H7 (cell line): ENCODE results near the gene MAP3K7. TPM values are rescaled to one million over a fixed set of nuclear protein-coding genes. Genes with fewer than 3 reads are reported as not detected.

Experiments used
- DNase-seq: peaks from one replicate; pipeline ENCODE4 v3.0.0; 2012
- H3K27me3 ChIP-seq: 2 replicates; pipeline ENCODE4 v1.6.0; 2011; ENCODE audit warnings: mild to moderate bottlenecking, low read length; ENCODE audit not compliant: control insufficient read depth, insufficient read depth
- H3K36me3 ChIP-seq: replicated peaks from 2 replicates; pipeline ENCODE4 v1.5.1; 2011; ENCODE audit warnings: low read length; ENCODE audit not compliant: control insufficient read depth, insufficient read depth
- H3K4me3 ChIP-seq: 2 replicates; pipeline ENCODE4 v1.5.1; 2011; ENCODE audit warnings: low read depth, mild to moderate bottlenecking, control low read depth, low read length, moderate library complexity; ENCODE audit not compliant: insufficient read depth
- total RNA-seq: library from RNA; depleted of rRNA; stranded (reverse); fragments of >200 nt; shearing (Covaris generic); gene quantifications from 2 replicates; pipeline ENCODE4 v1.2.3, GENCODE V29; 2014

Gene MAP3K7
- total RNA-seq, 1 experiment from 2014 or later = 35.2 TPM

- no peak for DNase-seq
- Histone ChIP-seq H3K27me3 (no peaks in the 10 kb centered on the region), H3K4me3 (no peak overlapping the region), H3K36me3 (peaks cover 11% of the 10 kb centered on the region)
Observed at GRCh38 chr6:90557006-90557405, 29.9 kb downstream of the MAP3K7 start.

GRCh38 chr6:90547991-90548390, 38.9 kb downstream of the MAP3K7 start:
- Histone ChIP-seq H3K27me3 (no peaks in the 10 kb centered on the region), H3K4me3 (no peak overlapping the region), H3K36me3 (peaks cover 23% of the 10 kb centered on the region)
- DNase-seq = no peak

GRCh38 chr6:90547079-90547478, 39.8 kb downstream of the MAP3K7 start:
- peaks cover 23% of the 10 kb centered on the region for H3K36me3 ChIP-seq
- no peak overlapping the region for H3K4me3 ChIP-seq
- H3K27me3 ChIP-seq = no peaks in the 10 kb centered on the region
- DNase-seq = no peak

GRCh38 chr6:90545448-90545847, 41.4 kb downstream of the MAP3K7 start:
- no peak overlapping the region for H3K4me3 ChIP-seq
- DNase-seq = no peak
- no peaks in the 10 kb centered on the region for H3K27me3 ChIP-seq
- H3K36me3 ChIP-seq = peaks cover 23% of the 10 kb centered on the region

- Histone ChIP-seq H3K4me3 (no peak overlapping the region), H3K36me3 (peaks cover 19% of the 10 kb centered on the region), H3K27me3 (no peaks in the 10 kb centered on the region)
- DNase-seq = no peak
Observed at GRCh38 chr6:90544741-90545140, 42.1 kb downstream of the MAP3K7 start.

GRCh38 chr6:90544081-90544480, 42.8 kb downstream of the MAP3K7 start:
- Histone ChIP-seq H3K36me3 (peaks cover 16% of the 10 kb centered on the region), H3K27me3 (no peaks in the 10 kb centered on the region), H3K4me3 (no peak overlapping the region)
- no peak for DNase-seq

GRCh38 chr6:90541221-90541620, 45.7 kb downstream of the MAP3K7 start:
- H3K4me3 ChIP-seq = no peak overlapping the region
- H3K27me3 ChIP-seq = no peaks in the 10 kb centered on the region
- no peak for DNase-seq
- peaks cover 8% of the 10 kb centered on the region for H3K36me3 ChIP-seq

GRCh38 chr6:90538278-90539046, 48.4 kb downstream of the MAP3K7 start:
- no peaks in the 10 kb centered on the region for H3K27me3 ChIP-seq
- no peak for DNase-seq
- H3K4me3 ChIP-seq = no peak overlapping the region
- H3K36me3 ChIP-seq = peaks cover 2% of the 10 kb centered on the region; the same call in 1 of the 2 replicates

- H3K4me3 ChIP-seq = no peak overlapping the region
- H3K27me3 ChIP-seq = no peaks in the 10 kb centered on the region
- H3K36me3 ChIP-seq = no peaks in the 10 kb centered on the region
- no peak for DNase-seq
Observed at GRCh38 chr6:90537723-90538258, 49.1 kb downstream of the MAP3K7 start.

- no peak for DNase-seq
- Histone ChIP-seq H3K27me3 (no peaks in the 10 kb centered on the region), H3K36me3 (no peaks in the 10 kb centered on the region), H3K4me3 (no peak overlapping the region)
Observed at GRCh38 chr6:90537027-90537426, 49.8 kb downstream of the MAP3K7 start.

- Histone ChIP-seq H3K36me3 (no peaks in the 10 kb centered on the region), H3K27me3 (no peaks in the 10 kb centered on the region), H3K4me3 (no peak overlapping the region)
- DNase-seq = no peak
Observed at GRCh38 chr6:90536520-90536919, 50.4 kb downstream of the MAP3K7 start.

- no peaks in the 10 kb centered on the region; the same call in 1 of the 2 replicates for H3K36me3 ChIP-seq
- H3K4me3 ChIP-seq = no peak overlapping the region
- H3K27me3 ChIP-seq = no peaks in the 10 kb centered on the region
- no peak for DNase-seq
Observed at GRCh38 chr6:90534337-90535025, 52.4 kb downstream of the MAP3K7 start.

- Histone ChIP-seq H3K36me3 (no peaks in the 10 kb centered on the region; the same call in 1 of the 2 replicates), H3K27me3 (no peaks in the 10 kb centered on the region), H3K4me3 (no peak overlapping the region)
- DNase-seq = no peak
Observed at GRCh38 chr6:90533615-90534336, 53.1 kb downstream of the MAP3K7 start.

- Histone ChIP-seq H3K4me3 (no peak overlapping the region), H3K27me3 (no peaks in the 10 kb centered on the region), H3K36me3 (no peaks in the 10 kb centered on the region; the same call in 1 of the 2 replicates)
- no peak for DNase-seq
Observed at GRCh38 chr6:90530882-90531281, 56.0 kb downstream of the MAP3K7 start.
